Left renal cortex interstitium (tissue), 4 donors: ENCODE data around the gene PKN1. TPM values are rescaled to one million over a fixed set of nuclear protein-coding genes. Genes with fewer than 3 reads are reported as not detected.
"Not testable (repeated sequence)": the region's sequence is repeated elsewhere in the genome, so short reads cannot be mapped to it uniquely, and the experiment has no call there.

ENCODE experiments used
- DNase-seq, 4 donors: peaks; one replicate each; pipeline ENCODE4 v3.0.0-alpha.2; 2013; ENCODE audit warnings: low read depth in 4 of 4, low spot score in 2 of 4, missing footprints in 1 of 4
- polyA plus RNA-seq, 4 donors: library from polyadenylated mRNA; unstranded; fragments of 120-200 nt; gene quantifications; one replicate each; pipeline ENCODE4 v1.2.1, GENCODE V29; 2013; ENCODE audit not compliant: insufficient read length in 4 of 4

The PKN1 gene
- polyA plus RNA-seq, 4 donors = 87.7 to 129 (median 97.5) TPM

DNA sequence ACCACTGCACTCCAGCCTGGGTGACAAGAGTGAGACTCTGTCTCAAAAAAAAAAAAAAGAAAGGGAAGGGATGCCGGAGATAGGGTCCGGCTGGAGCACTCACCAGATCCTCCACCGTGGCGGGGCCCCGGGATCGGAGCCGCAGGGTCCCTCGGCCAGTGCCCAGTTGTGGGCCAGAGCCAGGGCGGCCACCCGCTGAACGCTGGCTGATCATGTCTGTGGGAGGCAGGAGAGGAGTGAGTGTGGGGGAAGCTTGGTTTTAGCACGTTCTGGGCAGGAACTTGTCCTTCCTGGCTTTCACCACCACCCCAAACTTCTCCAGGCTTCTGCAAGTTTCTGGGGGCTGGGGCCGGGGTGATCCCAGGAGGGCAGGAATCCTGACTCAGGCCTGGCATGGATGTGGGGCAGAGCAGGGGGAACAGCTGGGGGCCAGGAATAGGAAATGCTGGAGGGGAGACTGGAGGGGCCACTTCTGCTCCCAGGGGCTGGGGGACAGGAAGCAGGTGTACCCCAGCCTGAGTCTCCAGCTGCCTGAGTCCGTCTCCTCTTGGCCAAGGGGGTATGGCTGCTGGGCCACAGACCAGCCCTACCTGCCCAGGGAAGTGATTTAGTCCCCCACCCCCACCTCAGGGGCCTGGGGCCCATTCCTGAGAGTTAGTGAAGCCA is 46.3 kb downstream of the PKN1 start:
- no peak for DNase-seq

DNA sequence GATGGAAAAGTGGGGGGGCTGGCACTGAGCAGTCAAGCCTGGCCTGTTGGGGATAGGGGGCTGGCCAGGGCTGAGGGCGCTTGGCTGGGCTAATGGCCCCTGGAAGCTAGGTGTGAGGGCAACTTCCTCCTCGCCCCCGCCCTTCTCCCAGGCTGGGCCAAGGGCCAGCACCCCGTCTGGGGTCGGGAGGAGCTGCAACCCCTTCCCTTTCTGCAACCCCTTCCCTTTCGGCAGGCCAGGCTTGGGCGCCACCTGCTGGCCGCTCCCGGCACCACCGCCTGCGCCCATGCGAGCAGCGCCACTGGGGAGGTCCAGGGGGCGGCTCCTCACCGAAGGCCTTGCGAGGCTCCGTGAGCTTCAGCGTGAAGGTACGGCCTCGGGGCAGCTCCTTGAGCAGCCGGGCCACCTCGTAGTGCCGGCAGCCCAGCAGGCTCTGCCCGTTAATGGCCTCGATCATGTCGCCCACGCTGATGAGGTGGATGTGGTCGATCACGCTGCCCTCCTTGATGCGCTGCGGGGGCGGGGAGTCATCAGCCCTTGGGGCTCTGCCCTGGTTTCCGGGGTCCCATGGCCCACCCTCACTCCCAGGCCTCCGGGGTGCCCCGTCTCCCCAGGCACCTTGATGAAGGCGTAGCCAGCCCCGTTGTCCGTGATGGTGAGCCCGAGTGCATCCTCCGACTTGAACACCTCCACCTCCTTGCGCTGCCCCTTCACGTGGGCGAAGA is 47.0 kb downstream of the PKN1 start:
- no peak for DNase-seq

DNA sequence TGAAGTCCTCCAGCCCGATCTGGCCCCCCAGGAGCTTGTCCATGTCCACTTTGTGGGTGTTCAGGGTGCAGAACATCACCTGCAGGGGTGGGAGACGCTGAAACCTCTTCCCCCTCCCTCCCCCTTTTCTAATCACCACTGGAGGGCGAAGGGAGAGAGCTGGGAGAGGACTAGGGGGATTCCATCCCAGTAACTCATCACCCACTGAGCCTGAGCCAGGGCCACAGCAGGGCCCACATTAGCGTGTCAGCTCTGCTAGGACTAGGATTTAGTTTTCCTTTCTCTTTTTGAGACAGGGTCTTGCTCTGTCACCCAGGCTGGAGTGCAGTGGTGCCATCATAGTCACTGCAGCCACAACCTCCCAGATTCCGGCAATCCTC is 47.6 kb downstream of the PKN1 start:
- DNase-seq = no peak

DNA sequence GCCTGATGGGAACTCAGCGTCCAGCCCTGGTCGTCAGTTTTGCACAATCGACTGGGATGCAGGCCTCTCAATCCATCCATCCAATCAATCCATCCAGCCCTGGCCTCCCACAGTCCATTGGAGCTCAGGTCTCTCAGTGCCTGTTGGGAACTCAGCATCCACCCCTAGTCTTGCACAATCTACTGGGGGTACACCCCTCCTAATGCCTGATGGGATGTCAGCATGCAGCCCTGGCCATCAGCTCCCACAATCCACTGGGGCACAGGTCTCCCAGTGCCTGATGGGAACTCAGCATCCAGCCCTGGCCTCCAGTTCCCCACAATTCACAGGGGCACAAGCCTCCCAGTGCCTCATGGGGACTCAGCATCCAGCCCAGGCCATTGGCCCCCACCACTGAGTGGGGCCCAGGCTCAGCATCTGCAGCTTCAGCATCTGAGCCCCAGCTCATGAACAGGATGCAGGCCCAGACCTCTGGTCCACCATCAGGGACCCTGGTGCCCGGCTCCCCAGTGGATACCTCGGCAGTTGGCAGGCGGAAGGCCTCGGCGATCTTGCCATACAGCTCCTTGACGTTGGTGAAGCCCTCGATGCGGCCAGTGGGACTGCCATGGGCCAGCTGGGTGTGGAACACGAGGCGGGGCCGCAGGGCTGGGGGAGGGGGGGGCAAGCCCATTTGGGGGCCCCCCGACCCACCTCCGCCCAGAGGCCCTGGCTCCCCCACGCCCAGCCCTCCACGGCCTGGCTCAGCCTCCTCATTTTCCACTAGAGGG is 49.3 kb downstream of the PKN1 start:
- no peak for DNase-seq

DNA sequence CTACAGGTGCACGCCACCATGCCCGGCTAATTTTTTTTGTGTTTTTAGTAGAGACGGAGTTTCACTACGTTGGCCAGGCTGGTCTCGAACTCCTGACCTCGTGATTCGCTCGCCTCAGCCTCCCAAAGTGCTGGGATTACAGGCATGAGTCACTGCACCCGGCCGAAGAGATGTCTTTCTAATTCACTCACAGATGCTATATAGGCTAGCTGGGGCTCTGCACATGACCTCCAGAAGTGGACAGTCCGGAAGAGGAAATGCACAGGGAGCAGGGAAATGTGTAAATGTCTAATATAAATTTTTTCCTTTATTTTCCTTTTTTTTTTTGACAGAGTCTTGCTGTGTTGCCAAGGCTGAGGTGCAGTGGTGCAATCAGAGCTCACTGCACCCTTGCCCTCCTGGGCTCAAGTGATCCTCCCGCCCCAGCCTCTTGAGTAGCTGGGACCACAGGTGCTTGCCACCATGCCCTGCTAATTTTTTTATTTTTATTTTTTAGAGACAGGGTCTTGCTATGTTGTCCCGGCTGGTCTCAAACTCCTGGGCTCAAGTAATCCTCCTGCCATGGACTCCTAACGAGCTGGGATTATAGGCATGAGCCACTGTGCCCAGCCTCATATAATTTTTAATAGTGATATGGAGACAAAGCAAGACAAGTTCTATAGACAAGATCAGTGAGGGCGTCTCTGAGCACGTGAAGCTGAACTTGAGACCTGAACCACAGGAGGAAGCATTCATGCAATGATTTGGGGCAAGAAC is 54.4 kb downstream of the PKN1 start:
- DNase-seq = no peak

DNA sequence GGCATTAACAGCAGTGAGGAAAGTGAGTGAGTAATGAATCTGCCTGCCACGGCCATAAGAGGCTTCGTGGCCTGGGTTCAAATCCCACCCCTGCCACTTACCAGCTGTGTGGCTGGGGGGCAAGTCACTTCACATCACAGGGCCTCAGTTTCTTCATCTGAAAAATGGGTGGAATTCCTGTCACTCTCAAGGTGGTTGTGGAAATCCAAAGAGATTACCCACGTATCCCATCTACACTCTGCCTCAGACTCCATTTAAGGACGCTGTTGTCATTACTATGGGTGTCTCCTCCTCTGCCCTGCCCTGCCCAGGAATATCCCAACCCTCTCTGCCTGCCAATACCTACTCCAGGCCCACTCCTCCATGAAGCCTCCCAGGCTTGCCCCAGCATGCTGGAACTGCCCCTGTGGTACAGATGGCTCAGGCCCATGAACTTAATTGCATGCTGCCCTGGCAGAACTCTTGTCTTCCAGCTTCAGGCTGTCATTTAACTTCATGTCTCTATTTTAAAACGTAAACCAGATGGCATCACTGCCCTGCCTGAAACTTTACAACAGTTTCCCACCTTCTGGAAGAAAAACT is 59.7 kb downstream of the PKN1 start:
- DNase-seq = no peak

DNA sequence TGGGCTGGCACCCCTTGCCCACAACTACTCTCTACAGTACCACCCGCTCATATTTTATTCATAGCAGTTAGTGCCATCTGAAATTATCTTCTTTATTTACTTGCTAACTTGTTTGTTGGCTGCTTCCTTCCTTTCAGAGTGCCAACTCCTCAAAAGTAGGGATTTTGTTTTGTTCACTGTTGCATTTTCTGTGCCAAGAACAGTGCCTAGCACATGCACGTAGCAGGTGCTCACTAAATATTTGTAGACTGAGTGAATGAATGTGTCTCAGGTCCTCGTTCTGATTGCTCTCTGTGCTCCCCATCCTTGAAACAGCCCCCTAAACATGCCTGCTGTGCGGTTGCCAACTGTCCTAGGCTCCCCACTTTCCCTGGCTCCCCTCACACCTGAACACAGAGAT is 61.3 kb downstream of the PKN1 start:
- no peak for DNase-seq

DNA sequence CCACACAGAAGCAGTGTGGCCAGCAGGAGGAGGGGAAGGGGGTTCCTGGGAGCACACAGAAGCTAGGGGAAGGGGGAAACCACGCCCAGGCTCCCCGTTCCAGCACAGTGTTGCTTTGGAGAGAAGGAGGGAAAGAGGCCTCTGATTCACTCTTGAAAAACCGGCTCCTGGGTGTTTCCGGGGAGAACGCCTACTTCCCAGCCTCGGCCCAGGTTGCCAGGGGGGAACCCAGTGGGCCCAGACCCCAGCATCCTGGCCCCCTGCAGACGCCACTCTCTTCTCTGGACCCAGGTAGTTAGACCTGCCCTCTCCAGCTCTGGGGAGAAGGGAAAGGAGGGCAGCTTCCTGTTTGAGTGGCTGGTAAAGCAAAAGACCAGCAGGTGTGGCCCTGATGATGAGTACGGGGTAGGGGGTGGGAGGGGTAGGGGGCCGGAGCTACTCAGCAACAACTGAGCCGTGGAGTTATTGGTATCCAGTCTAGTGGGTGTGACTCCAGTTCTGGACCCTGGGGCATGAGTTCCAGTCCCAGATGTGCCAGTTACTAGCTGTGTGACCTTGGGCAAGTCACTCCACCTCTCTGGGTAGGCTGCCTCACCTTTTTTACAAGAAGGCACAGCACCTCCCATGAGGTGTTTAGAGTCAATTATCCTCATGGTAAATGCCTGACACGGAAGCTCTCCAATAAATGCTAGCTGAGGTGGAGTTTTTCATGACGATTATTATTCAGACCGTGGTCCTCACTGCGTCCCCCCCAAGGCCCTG is 62.0 kb downstream of the PKN1 start:
- DNase-seq = no peak

DNA sequence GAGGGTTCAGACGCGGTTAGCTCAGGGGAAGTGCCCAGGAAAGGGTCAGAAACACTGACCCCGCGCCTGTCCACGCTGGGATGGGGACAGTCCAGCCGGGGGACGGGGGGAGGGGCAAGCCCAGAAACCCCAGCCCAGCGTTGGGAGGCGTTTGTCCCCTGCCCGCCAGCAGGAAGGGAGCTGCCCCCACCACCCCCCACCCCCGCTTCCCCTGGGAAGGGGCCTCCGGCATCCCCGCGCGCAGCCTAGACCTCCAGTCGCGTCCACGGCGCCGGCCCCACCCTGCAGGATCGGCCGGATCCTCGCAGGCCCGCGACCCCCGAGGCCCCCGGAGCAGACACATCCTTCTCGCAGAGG is 62.5 kb downstream of the PKN1 start:
- no peak for DNase-seq

DNA sequence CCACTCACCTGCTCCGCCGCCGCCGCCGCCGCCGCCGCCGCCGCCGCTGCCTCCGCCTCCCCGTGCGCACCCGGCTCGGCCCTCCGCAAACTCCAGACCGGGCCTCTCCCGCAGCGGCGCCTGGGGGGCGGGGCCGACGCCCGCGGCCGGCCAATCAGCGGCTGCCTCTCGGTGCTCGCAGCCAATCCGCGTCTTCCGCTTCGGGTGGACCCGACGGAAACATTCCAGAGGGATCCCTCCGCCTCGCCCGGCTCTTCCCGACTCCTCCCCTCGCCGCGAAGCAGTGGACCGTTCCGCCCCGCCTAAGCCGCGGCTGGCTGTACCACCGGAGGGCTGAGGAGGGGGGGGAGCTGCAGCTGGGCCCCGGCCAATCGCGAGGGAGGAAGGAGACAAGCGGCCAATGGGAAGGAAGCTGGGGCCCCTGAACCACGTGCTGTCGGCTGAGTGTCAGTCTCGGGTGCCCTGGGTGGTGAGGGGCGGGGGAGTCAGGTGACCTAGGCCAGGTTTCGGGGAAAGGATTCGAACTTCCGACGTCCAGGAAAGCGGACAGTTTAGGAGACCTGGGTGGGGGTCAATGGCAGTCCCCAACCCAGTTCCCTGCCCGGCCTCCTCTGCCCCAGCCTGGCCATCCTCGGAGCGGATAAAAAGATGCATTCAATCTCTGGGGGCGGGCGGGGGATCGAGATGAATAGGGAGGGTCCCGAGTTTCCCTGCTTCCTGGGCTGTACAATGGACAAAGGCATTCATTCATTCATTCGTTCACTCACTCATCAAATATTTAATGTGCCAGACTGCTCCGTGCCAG is 63.1 kb downstream of the PKN1 start, which contains the start of gene GIPC1:
TSS of gene GIPC1 (minus strand) at position 99 of the 805 bp plus-strand sequence. CDS start 13,151 bp downstream, outside the sequence.
- peak; percentile 79 to 96 (median 94) for DNase-seq

DNA sequence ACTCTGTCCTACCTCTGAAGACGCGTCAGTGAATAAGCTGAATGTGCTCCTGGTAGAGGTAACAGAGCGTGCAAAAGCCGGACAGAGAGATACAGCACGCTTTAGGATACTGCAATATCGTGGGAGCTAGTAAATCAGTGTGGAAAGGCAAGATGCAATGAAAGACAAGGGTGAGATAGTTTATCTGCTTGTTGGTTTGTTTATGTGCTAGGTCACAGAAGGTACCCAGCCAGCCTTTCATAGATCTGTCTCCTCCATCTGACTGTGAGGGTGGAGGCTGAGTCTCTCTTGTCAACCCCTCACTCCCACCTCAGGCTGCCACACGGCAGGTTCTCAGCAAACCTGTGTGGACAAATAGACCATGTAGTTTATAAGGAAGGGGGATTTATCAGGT is 63.7 kb downstream of the PKN1 start:
- DNase-seq = no peak

DNA sequence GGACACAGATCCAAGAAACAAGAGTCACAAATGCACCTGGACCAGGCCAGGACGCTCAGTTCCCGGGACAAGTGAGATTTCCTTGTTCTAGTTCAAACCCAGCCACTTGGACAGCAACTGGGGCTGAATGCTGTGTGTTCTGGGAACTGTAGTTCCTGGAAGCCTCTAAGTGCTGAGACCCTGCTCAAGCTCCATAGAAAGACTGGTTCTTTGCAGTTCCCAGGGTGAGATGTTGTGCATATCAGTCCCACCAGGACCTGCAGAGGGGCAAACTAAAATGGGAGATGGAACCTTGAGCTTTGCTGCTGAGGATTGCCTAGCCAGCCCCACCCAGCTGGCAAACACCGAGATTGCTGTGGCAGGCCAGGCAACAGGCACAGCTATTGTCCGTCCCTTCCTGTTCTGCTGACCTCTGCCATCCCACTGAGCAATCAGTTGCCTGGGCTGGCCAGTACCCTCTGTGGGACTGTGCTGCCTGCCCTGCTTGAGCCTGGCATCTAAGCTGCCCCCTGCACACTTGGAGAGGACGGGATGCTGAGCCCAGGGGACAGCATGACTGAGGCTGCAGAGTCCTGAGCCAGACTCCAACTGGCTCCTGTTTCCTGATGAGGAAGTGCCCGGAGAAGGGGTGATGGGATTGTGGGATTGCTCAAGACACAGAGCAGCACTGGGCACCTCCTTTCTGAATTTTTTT is 64.3 kb downstream of the PKN1 start:
- DNase-seq = no peak

DNA sequence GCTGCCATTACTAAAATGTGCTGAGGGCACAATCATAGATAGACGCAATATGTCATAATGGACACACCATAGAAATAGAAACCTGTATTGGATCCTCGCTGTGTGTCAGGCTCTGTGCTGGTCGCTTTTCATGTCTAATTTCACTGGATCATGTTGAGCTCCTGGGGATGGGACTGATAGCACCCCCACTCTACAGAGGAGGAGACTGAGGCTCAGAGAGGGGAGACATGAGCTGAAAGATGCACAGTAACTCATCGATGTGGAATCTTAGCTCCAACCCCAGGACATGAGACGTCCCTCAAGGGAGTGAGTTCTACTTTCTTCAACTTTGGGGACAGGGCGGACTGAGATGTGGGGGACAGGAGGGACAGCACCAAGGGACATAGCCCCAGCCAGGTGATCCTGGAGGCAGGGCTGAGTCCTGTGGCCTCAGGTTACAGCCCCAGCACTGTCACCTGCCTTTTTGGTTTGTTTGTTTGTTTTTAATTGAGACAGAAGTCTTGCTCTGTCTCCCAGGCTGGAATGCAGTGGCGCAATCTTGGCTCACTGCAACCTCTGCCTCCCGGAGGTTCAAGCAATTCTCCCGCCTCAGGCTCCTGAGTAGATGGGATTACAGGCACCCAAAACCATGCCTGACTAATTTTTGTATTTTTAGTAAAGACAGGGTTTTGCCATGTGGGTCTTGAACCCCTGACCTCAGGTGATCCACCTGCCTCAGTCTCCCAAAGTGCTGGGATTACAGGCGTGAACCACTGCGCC is 69.4 kb downstream of the PKN1 start:
- no peak for DNase-seq

DNA sequence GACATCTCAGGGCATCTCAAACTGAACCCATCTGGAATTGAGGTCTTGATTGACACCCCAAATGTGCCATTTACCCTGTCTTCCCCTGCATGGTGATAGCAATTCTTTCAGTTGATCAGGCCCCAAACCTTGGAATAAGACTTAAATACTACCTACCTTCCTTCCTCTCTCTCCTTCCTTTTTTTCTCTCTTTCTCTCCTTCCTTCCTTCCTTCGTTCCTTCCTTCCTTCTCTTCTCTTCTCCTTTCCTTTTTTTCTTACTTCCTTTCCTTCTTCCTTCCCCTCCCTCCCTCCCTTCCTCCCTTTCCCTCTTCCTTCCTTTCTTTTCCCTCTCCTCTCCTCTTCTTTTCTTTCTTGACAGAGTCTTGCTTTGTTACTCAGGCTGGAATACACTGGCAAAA is 70.2 kb downstream of the PKN1 start:
- no peak for DNase-seq

DNA sequence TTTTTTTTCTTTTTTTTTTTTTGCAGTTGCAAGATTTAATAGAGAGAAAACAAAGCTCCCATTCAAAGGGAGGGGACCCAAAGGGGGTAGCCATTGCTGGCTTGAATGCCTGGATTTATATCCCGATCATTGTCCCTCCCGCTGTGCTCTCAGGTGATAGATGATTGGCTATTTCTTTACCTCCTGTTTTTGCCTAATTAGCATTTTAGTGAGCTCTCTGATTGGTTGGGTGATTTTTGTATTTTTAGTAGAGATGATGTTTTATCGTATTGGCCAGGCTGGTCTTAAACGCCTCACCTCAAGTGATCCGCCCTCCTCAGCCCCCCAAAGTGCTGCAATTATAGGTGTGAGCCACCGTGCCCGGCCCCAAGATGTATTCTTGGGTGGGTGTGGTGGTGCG is 71.5 kb downstream of the PKN1 start:
- not testable (repeated sequence) for DNase-seq

DNA sequence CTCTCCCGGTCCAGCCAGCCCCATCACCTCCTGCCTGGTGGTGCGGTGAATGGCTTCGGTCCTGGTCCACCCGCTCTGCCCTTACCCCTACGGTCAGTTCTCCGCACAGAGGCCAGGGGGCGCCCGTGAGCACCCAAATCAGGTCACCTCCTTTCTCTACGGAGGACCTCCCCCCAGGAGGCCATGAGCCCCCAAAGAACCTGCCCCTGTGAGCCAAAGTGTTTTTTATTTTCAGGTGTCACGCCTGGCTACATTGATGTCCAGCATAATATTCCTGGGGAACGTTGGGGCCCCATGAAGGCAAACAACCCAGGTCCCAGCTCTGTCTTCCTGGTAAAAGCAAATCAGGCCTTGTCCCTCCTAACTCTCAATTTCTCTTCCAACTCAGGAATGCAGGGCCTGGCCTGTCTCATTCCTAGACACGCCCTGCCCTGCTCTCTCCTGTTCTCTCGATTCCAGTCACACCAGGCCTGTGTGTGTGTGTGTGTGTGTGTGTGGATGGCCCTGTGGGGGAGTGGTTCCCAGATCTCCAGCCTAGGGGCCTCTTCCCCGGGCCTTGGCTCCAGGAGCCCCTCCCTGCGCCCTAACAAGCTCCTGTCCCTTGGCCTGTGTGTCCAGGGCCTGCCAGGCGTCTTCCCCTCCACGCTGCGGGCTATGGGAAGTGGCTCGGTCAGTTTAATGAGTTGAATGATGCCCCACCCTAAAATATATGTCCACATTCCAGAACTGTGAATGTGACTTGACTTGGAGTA is 72.6 kb downstream of the PKN1 start:
- no peak for DNase-seq
